D721Med (cell line): ENCODE measurements around the gene SLC29A1.

Experiments
- DNase-seq: peaks from one replicate; pipeline ENCODE4 v3.0.0; 2011; ENCODE audit warnings: low spot score; ENCODE audit not compliant: insufficient read length
- FAIRE-seq: peaks from 2 replicates; lab custom pipeline; 2011; peaks lifted over from hg19 to GRCh38; lab: Jason Lieb, UNC
- TF ChIP-seq, protein P1 (sequence below): IDR thresholded peaks from 2 replicates; pipeline ENCODE4 v1.5.1; 2012; ENCODE audit warnings: mild to moderate bottlenecking, control low read depth; ENCODE audit not compliant: insufficient read depth; ENCODE audit errors: missing control alignments

Gene SLC29A1

DNA sequence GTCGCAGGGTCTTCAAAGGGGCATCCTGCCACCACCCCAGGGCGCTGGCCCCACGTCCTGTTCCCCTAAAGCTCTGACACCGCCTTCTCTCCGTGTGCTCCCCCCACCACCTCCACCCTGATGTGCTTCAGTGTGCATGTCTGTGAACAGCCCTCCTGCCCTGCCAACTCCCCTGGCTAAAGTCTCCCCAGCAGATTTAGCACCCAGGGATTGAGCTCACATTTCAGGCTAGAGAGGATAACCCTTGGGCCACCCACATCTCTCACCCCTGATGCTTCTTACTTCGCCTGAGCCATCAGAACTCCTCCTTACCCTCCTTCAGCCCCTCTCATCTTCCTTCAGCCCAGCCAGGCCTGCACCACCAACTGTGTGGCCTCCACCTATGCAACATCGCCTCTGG is 54.4 kb downstream of the SLC29A1 start:
- TF ChIP-seq, protein P1, sequence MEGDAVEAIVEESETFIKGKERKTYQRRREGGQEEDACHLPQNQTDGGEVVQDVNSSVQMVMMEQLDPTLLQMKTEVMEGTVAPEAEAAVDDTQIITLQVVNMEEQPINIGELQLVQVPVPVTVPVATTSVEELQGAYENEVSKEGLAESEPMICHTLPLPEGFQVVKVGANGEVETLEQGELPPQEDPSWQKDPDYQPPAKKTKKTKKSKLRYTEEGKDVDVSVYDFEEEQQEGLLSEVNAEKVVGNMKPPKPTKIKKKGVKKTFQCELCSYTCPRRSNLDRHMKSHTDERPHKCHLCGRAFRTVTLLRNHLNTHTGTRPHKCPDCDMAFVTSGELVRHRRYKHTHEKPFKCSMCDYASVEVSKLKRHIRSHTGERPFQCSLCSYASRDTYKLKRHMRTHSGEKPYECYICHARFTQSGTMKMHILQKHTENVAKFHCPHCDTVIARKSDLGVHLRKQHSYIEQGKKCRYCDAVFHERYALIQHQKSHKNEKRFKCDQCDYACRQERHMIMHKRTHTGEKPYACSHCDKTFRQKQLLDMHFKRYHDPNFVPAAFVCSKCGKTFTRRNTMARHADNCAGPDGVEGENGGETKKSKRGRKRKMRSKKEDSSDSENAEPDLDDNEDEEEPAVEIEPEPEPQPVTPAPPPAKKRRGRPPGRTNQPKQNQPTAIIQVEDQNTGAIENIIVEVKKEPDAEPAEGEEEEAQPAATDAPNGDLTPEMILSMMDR: no peak
- FAIRE-seq (no peak), DNase-seq (no peak)

- DNase-seq (no peak), FAIRE-seq (no peak)
- TF ChIP-seq, protein P1: no peak
Observed at GRCh38 chr6:44278315-44278714, 54.9 kb downstream of the SLC29A1 start.

- DNase-seq (no peak), FAIRE-seq (no peak)
- TF ChIP-seq, protein P1: no peak
Observed at GRCh38 chr6:44278774-44279697, 55.6 kb downstream of the SLC29A1 start.
